ENCODE data around the gene PI4K2A. TPM values are rescaled to one million over a fixed set of nuclear protein-coding genes. Genes with fewer than 3 reads are reported as not detected.
A peak's percentile ranks its signal among the peaks of the same experiment; 100 is the strongest.

The PI4K2A gene
- polyA plus RNA-seq, 1 donor: 37.4 TPM

- Histone ChIP-seq H3K4me1 (ENCODE audit: control insufficient read depth, insufficient read depth, low read length) (no peaks in the 10 kb centered on the region), H3K4me3 (ENCODE audit: low read length) (no peak overlapping the region), H3K9me3 (ENCODE audit: control insufficient read depth, low read depth, low read length) (no peaks in the 10 kb centered on the region), H3K27me3 (ENCODE audit: control insufficient read depth, insufficient read depth, low read length) (no peaks in the 10 kb centered on the region), H3K36me3 (ENCODE audit: control insufficient read depth, insufficient read depth, low read length) (no peaks in the 10 kb centered on the region), H3K27ac (ENCODE audit: low read length) (no peak overlapping the region)
- WGBS (ENCODE audit: insufficient coverage, low lambda C conversion rate): 100% methylated on average over 1 of the region's 21 CpGs
- DNase-seq: no peak
Measured at GRCh38 chr10:97601268-97602215, 38.9 kb upstream of the PI4K2A start.

- Histone ChIP-seq H3K4me1 (ENCODE audit: control insufficient read depth, insufficient read depth, low read length) (no peaks in the 10 kb centered on the region), H3K27me3 (ENCODE audit: control insufficient read depth, insufficient read depth, low read length) (no peaks in the 10 kb centered on the region), H3K9me3 (ENCODE audit: control insufficient read depth, low read depth, low read length) (no peaks in the 10 kb centered on the region), H3K36me3 (ENCODE audit: control insufficient read depth, insufficient read depth, low read length) (no peaks in the 10 kb centered on the region), H3K4me3 (ENCODE audit: low read length) (no peak overlapping the region), H3K27ac (ENCODE audit: low read length) (no peak overlapping the region)
- WGBS (ENCODE audit: insufficient coverage, low lambda C conversion rate): 90% methylated on average over 2 of the region's 5 CpGs
- DNase-seq: no peak
Measured at GRCh38 chr10:97607095-97607636, 33.3 kb upstream of the PI4K2A start.

- Histone ChIP-seq H3K4me3 (ENCODE audit: low read length) (no peak overlapping the region), H3K36me3 (ENCODE audit: control insufficient read depth, insufficient read depth, low read length) (no peaks in the 10 kb centered on the region), H3K27ac (ENCODE audit: low read length) (no peak overlapping the region), H3K27me3 (ENCODE audit: control insufficient read depth, insufficient read depth, low read length) (no peaks in the 10 kb centered on the region), H3K4me1 (ENCODE audit: control insufficient read depth, insufficient read depth, low read length) (no peaks in the 10 kb centered on the region), H3K9me3 (ENCODE audit: control insufficient read depth, low read depth, low read length) (no peaks in the 10 kb centered on the region)
- DNase-seq: no peak
- WGBS (ENCODE audit: insufficient coverage, low lambda C conversion rate): 100% methylated on average over 2 of the region's 13 CpGs
Measured at GRCh38 chr10:97608991-97609561, 31.4 kb upstream of the PI4K2A start.

GRCh38 chr10:97611473-97611872 lies 29.0 kb upstream of the PI4K2A start:
- Histone ChIP-seq H3K4me1 (ENCODE audit: control insufficient read depth, insufficient read depth, low read length) (no peaks in the 10 kb centered on the region), H3K36me3 (ENCODE audit: control insufficient read depth, insufficient read depth, low read length) (peaks cover 8% of the 10 kb centered on the region), H3K9me3 (ENCODE audit: control insufficient read depth, low read depth, low read length) (no peaks in the 10 kb centered on the region), H3K4me3 (ENCODE audit: low read length) (no peak overlapping the region), H3K27me3 (ENCODE audit: control insufficient read depth, insufficient read depth, low read length) (no peaks in the 10 kb centered on the region), H3K27ac (ENCODE audit: low read length) (no peak overlapping the region)
- no peak for DNase-seq
- no CpG with 5 or more reads among the region's 12 CpGs for WGBS (ENCODE audit: insufficient coverage, low lambda C conversion rate)

GRCh38 chr10:97612386-97612785 lies 28.1 kb upstream of the PI4K2A start:
- Histone ChIP-seq H3K9me3 (ENCODE audit: control insufficient read depth, low read depth, low read length) (no peaks in the 10 kb centered on the region), H3K27me3 (ENCODE audit: control insufficient read depth, insufficient read depth, low read length) (no peaks in the 10 kb centered on the region), H3K4me3 (ENCODE audit: low read length) (no peak overlapping the region), H3K27ac (ENCODE audit: low read length) (no peak overlapping the region), H3K4me1 (ENCODE audit: control insufficient read depth, insufficient read depth, low read length) (no peaks in the 10 kb centered on the region), H3K36me3 (ENCODE audit: control insufficient read depth, insufficient read depth, low read length) (peaks cover 8% of the 10 kb centered on the region)
- no CpG with 5 or more reads among the region's 2 CpGs for WGBS (ENCODE audit: insufficient coverage, low lambda C conversion rate)
- DNase-seq: peak in 1 of 2 donors; percentile 28

- no peaks in the 10 kb centered on the region for H3K27me3 ChIP-seq (ENCODE audit: control insufficient read depth, insufficient read depth, low read length)
- no peak overlapping the region for H3K27ac ChIP-seq (ENCODE audit: low read length)
- no peaks in the 10 kb centered on the region for H3K4me1 ChIP-seq (ENCODE audit: control insufficient read depth, insufficient read depth, low read length)
- H3K36me3 ChIP-seq (ENCODE audit: control insufficient read depth, insufficient read depth, low read length): peaks cover 10% of the 10 kb centered on the region
- no CpG with 5 or more reads among the region's 4 CpGs for WGBS (ENCODE audit: insufficient coverage, low lambda C conversion rate)
- H3K4me3 ChIP-seq (ENCODE audit: low read length): no peak overlapping the region
- no peak for DNase-seq
- no peaks in the 10 kb centered on the region for H3K9me3 ChIP-seq (ENCODE audit: control insufficient read depth, low read depth, low read length)
Measured at GRCh38 chr10:97618285-97618684, 22.2 kb upstream of the PI4K2A start.

- no peak overlapping the region for H3K4me3 ChIP-seq (ENCODE audit: low read length)
- H3K27ac ChIP-seq (ENCODE audit: low read length): no peak overlapping the region
- no CpG with 5 or more reads among the region's 4 CpGs for whole genome bisulfite sequencing (ENCODE audit: insufficient coverage, low lambda C conversion rate)
- H3K9me3 ChIP-seq (ENCODE audit: control insufficient read depth, low read depth, low read length): no peaks in the 10 kb centered on the region
- peaks cover 3% of the 10 kb centered on the region for H3K4me1 ChIP-seq (ENCODE audit: control insufficient read depth, insufficient read depth, low read length)
- no peak for DNase-seq
- no peaks in the 10 kb centered on the region for H3K27me3 ChIP-seq (ENCODE audit: control insufficient read depth, insufficient read depth, low read length)
- peaks cover 10% of the 10 kb centered on the region for H3K36me3 ChIP-seq (ENCODE audit: control insufficient read depth, insufficient read depth, low read length)
Measured at GRCh38 chr10:97618733-97619132, 21.7 kb upstream of the PI4K2A start.

GRCh38 chr10:97623277-97623676 lies 17.2 kb upstream of the PI4K2A start:
- DNase-seq: peak in 1 of 2 donors; percentile 56
- H3K4me3 ChIP-seq (ENCODE audit: low read length): no peak overlapping the region
- H3K9me3 ChIP-seq (ENCODE audit: control insufficient read depth, low read depth, low read length): no peaks in the 10 kb centered on the region
- H3K27me3 ChIP-seq (ENCODE audit: control insufficient read depth, insufficient read depth, low read length): no peaks in the 10 kb centered on the region
- peak overlapping the region; percentile 29 for H3K27ac ChIP-seq (ENCODE audit: low read length)
- H3K4me1 ChIP-seq (ENCODE audit: control insufficient read depth, insufficient read depth, low read length): peaks cover 3% of the 10 kb centered on the region
- no CpG with 5 or more reads among the region's 1 CpG for WGBS (ENCODE audit: insufficient coverage, low lambda C conversion rate)
- H3K36me3 ChIP-seq (ENCODE audit: control insufficient read depth, insufficient read depth, low read length): peaks cover 2% of the 10 kb centered on the region

- no peaks in the 10 kb centered on the region for H3K27me3 ChIP-seq (ENCODE audit: control insufficient read depth, insufficient read depth, low read length)
- peaks cover 3% of the 10 kb centered on the region for H3K4me1 ChIP-seq (ENCODE audit: control insufficient read depth, insufficient read depth, low read length)
- no peak overlapping the region for H3K27ac ChIP-seq (ENCODE audit: low read length)
- DNase-seq: no peak
- H3K4me3 ChIP-seq (ENCODE audit: low read length): no peak overlapping the region
- H3K36me3 ChIP-seq (ENCODE audit: control insufficient read depth, insufficient read depth, low read length): no peaks in the 10 kb centered on the region
- no CpG with 5 or more reads among the region's 4 CpGs for WGBS (ENCODE audit: insufficient coverage, low lambda C conversion rate)
- no peaks in the 10 kb centered on the region for H3K9me3 ChIP-seq (ENCODE audit: control insufficient read depth, low read depth, low read length)
Measured at GRCh38 chr10:97627731-97628130, 12.7 kb upstream of the PI4K2A start.

GRCh38 chr10:97628228-97628627 lies 12.2 kb upstream of the PI4K2A start:
- peaks cover 3% of the 10 kb centered on the region for H3K4me1 ChIP-seq (ENCODE audit: control insufficient read depth, insufficient read depth, low read length)
- no CpG with 5 or more reads among the region's 3 CpGs for WGBS (ENCODE audit: insufficient coverage, low lambda C conversion rate)
- H3K27me3 ChIP-seq (ENCODE audit: control insufficient read depth, insufficient read depth, low read length): no peaks in the 10 kb centered on the region
- no peak overlapping the region for H3K27ac ChIP-seq (ENCODE audit: low read length)
- DNase-seq: no peak
- H3K4me3 ChIP-seq (ENCODE audit: low read length): no peak overlapping the region
- no peaks in the 10 kb centered on the region for H3K36me3 ChIP-seq (ENCODE audit: control insufficient read depth, insufficient read depth, low read length)
- H3K9me3 ChIP-seq (ENCODE audit: control insufficient read depth, low read depth, low read length): no peaks in the 10 kb centered on the region

All from large intestine (tissue), 3 donors.